GM18907 (cell line): ENCODE data around the gene NAXD.
"Not testable (repeated sequence)": the region's sequence is repeated elsewhere in the genome, so short reads cannot be mapped to it uniquely, and the experiment has no call there.

Experiments used
- ATAC-seq: cut with Tn5 transposase; IDR thresholded peaks from one replicate; pipeline ENCODE4 v1.9.1; 2021; ENCODE audit warnings: mild to moderate bottlenecking, moderate library complexity; ENCODE audit not compliant: unreplicated experiment

NAXD gene

DNA sequence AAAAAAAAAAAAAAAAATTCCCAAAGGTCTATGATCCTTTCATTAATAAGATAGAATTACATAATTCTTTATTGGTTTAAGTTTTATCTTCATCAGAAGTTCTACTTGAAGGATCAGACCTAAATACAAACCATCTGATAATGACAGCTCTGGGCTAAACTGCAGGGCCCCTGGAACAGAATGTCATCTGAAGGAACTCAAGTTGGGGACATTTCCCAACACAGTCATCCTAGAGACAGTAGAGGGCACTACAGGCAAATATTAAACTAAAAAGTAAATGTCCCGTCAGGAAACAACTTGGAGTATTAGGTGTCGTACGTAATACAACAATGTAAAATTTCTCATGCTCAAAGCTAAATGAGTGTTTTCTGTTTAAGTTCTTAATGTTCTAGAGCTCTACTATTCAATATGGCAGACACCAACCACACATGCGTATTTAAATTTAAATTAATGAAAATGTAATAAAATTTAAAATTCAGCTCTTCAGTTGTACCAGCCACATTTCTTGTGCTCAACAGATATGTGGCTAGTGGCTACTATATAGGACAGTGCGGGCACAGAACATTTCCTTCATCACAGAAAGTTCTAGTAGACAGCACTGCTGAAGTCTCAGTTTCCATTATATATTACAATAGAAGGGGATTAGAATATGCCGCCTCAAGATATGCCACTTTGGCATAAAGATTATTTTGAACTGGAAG is 21.8 kb upstream of the NAXD start:
- ATAC-seq, result peak; percentile 65

DNA sequence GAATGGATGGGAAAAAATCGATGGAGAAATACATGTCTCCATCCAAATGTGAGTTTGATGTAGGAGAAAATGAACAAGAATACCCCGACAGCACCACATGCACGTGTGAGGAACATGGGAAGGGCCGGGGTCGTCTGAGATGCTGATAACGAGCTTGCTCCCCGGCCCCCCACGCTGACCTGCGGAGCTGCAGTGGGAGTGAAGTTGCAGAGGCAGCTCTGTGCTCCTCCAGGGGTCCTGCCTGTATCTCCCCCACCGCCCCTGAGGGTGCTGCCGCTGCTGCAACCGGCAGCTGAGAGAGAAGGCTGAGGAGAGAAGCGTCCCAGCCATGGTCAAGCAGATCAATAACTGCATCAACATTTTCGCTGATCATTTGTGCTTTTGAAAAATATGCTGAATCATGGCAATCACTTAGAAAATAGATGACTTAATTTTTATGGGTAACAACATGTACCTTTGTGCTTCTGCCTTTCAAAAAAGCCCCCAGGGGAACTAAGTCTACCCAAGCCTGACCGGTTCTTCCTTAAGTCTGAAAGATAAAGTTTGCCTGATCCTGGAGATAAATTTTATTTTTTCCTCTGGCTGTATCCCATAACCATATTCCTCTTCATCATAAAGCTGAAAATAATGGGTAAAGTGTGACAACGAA is 18.2 kb upstream of the NAXD start:
- no peak for ATAC-seq

DNA sequence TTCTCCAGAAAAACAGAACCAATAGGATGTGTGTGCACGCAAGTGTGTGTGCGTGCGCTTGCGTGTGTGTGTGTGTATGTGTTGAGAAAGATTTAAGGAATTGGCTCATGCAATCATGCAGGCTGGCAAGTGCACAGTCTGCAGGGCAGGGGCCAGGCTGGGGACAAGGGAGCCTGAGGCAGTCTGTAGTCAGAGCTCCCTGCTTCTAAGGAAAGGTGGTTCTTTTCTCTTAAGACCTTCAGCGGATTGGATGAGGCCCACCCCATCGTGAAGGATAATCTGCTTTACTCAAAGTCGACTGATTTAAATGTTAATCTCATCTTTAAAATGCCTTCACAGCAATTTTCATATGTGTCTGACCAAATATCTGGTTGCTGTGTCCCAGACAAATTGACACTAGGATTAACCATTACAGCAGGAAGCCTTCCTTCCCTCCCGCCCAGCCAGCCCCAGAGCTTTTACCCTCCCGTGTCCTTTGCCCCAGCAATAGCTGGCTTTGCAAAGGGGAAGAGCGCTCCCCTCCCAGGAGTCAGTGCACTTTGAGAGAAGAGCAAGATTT is 15.0 kb upstream of the NAXD start:
- ATAC-seq, result no peak

DNA sequence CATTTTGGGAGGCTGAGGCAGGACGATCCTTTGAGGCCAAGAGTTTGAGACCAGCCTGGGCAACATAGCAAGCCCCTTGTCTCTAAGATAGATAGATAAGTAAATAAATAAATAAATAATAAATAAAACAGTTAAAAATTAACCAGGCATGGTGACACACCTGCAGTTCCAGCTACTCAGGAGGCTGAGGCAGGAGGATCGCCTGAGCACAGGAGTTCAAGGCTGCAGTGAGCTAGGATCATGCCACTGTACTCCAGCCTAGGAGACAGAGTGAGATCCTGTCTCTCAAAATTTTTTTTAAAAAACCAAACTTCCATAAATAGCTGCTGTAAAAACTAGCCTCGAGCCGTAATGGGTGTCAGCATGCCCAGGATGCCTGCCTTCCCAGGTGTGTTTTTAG is 14.4 kb upstream of the NAXD start:
- no peak for ATAC-seq

DNA sequence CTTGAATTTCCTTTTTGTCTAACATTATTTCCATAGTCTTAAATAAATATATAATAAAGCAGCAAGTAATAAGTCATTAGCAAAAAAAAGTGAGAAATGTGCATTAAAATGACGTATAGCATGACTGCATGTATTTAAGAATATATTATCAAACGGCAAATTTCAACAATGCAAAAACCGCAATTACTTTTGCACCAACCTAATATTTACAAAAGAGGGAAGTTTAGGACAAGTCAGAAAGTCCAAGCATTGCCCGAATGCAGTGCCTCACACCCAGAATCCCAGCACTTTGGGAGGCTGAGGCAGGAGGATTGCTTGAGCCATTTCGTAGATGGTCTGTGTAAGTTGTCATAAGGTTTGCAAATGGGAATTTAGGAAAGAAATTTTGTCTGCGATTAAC is 10.2 kb upstream of the NAXD start:
- ATAC-seq, result no peak

DNA sequence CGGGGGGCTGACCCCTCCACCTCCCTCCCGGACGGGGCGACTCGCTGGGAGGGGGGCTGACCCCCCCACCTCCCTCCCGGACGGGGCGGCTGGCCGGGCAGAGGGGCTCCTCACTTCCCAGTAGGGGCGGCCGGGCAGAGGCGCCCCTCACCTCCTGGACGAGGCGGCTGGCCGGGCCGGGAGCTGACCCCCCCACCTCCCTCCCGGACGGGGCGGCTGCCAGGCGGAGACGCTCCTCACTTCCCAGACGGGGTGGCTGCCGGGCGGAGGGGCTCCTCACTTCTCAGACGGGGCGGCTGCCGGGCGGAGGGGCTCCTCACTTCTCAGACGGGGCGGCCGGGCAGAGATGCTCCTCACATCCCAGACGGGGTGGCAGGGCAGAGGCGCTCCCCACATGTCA is 9.1 kb upstream of the NAXD start:
- not testable (repeated sequence) for ATAC-seq

DNA sequence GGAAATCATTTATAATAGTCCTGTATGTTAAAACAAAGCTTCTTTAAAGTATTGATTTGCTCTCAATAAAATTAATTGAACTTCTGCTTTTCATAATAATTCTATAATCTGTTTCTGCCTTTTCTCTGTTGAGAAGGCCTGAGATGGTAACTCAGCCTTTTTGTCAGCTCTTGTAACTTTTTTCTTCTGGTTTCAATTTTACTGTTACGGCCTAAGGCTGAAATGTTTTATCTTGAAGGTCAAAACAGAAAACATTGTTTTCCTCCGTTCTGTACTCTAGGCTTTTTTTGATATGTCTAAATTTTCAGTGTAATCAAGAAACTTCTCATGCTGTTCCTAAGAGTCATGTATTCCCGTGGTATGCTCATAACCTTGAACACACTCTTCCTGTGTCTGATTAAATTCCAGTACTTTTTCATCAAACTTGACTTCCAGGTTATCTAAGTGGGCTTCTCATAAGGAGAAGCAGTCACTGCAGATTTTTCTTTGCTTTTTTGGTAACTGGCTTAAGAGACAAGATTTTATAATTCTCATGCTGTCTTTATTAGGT is 7.6 kb upstream of the NAXD start:
- no peak for ATAC-seq

DNA sequence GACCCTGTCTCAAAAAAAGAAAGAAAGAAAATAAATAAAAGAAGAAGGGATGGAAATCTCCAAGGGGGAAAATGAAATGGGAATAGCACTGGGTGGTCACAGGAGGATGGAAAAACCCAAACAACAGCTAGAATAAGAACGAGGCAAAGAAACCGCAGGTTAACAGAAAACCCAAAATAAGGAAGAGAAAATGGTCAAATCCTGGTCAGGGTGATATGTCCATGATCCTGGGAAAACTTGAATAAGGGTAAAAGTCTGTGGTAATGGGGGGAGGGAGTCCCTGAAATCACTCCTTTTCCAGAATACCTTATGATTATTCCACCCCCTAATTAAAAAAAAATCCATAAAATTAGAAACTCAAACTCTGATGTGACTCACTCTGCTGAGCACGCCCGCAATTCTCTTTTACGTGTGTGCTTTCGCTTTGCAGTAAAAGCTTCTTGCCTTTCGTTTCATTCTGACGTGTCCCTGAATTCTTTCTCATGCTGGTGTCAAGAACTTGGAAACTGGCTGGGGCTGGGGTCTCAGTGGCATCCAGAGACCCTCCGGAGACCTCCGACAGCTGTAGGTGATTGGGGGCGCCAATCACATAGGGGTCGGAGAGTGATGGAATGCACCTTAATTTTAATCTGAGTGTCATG is 4.3 kb upstream of the NAXD start:
- no peak for ATAC-seq

DNA sequence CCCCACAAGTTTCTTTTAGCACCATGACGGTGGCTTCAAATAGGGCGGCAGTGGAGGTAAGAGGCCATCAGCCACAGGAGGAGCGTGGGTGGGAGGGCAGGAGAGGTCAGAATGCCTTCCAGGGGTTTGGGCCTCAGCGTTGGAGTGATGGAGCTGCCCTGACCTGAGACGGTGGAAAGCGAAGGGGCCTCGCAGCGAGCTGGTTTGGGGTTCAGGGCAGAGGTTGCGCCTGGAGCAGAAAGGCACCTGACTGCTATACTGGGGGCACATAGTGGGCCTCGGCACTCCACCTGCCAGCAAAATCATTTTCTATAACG is 382 bp upstream of the NAXD start:
- ATAC-seq, result no peak

DNA sequence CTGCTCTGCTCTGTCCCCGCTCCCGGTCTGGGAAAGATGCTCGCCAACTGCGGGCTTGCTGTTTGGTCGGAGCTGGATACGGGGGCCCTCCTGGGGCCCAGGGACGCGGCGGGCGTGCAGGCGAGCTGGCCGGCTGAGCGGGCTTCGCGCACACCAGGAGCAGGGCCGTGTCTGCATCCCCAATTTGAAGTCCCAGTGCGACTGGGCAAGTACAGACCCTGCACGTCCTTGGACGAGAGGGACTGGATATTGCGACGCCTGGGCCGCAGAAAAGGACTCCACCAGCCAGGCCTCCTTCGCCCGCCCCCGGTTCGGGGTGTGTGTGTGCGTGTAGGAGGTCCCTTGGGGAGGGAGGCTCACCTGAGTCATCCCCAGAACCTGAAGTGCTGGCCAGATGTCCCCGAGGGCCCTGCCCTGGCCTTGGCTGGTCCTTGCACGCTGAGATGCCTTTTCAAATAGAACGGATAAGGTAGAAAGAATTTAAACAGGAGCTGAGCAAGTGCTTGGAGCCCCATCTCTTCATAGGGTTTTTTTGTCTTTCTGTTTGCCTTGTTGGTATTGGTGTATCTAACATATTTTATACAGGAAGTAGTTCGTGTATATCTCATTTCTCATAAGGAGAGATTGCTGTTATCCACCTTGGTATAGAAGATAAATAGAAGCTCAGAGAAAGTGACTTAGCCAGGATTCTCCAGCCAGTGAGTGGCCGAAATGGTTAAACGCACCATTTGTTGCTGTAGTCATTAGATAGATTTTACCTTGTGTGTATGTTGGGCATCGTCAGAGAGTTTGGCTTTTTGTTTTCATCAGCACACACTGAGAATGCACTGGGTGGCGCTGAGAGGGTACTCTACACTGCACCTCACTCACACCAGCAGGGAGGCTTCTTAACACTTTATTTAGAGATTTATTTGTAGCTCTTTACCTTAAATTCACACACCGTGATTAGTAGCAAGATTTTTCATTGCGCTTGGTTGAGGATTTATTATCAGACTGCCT is 1.1 kb downstream of the NAXD start:
- ATAC-seq, result peak; percentile 57

DNA sequence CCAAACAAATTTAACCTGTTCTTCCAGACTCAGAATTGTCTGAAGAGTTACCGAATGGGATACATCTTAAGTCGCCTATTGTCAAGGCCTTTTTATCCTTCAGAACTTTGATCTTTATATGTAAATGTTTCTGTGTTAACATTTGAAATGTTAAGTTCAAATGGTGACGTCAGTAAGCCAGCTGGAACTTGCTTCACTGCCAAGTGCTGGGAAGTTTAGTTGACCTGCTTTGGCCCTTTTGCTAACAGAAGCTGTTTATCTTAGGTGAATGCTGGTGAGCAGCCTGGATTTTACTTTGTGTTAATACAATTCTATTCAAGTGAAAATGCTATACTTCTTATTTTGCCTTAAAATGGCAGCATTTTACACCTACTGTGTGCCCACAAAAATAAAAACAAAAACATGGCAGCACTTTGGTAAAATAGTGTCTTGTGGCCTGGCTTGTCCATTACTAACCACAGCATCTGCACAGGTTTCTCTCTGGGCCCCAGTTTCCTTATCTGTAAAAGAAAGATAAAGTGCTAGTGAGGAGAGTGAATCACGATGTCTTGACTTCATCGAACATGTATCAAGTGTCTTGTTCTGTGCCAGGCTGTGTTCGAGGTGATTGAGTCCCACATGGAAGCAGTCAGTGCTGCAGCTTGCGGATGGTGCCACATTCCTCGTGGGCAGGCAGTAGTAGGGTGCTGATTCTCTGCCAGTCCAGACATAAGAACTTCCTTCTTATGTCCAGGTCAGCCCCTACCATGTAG is 2.2 kb downstream of the NAXD start:
- ATAC-seq, result no peak

DNA sequence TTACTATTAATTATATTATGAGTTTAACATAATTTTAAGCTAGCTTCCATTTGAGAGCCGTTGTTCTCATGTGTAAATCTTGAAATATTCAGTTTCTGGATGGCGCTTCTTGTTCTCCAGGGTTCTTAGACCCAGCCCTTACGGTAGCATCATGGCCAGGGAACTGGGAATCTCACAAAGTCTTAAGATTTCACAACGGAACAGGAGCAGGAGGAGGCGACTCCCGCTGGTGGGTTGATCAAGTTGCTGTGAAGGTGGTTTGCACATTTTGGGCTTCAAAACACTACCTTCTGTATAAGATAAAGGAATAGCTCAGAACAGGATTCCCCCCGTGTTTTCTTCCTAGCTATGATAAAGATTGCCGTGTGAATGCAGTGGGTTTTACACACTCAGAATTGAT is 2.8 kb downstream of the NAXD start:
- no peak for ATAC-seq

DNA sequence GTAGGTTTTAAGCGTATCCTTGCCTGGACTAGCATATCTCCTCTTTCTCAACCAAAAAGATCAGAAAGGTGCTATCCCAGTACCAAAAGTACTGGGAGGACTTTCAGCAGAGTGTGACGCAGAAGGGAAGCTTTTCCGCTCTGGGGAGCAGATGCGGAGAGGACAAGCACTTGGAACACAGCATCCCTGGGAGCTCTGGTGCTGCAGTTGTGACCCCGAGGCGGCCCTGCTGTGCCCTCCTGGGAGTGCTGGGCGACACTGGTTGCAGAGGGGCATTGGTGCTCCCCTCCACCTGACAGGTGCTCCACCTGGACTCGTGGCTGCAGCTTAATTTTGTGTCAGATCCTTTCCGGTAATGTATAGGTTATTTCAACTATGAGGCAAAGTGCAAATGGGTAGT is 3.4 kb downstream of the NAXD start:
- no peak for ATAC-seq

DNA sequence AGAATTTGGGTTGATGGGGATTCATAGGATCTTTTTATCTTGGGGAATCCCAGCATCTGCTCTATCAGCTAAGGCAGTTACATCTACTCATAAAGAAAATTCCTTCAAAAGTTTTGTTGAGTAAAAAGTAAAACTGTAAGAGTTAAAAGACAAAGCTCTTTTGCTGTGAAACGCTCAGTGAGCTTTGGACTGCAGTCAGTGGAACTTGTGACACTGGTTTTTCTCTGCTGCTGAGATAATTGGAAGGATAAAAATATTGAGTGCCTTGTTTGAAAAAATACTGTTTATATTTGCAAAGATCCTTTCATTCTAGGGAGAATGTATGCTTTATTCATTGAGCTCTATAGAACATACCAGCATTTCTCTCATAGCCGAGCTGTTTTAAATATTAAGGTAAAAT is 5.3 kb downstream of the NAXD start:
- ATAC-seq, result no peak

DNA sequence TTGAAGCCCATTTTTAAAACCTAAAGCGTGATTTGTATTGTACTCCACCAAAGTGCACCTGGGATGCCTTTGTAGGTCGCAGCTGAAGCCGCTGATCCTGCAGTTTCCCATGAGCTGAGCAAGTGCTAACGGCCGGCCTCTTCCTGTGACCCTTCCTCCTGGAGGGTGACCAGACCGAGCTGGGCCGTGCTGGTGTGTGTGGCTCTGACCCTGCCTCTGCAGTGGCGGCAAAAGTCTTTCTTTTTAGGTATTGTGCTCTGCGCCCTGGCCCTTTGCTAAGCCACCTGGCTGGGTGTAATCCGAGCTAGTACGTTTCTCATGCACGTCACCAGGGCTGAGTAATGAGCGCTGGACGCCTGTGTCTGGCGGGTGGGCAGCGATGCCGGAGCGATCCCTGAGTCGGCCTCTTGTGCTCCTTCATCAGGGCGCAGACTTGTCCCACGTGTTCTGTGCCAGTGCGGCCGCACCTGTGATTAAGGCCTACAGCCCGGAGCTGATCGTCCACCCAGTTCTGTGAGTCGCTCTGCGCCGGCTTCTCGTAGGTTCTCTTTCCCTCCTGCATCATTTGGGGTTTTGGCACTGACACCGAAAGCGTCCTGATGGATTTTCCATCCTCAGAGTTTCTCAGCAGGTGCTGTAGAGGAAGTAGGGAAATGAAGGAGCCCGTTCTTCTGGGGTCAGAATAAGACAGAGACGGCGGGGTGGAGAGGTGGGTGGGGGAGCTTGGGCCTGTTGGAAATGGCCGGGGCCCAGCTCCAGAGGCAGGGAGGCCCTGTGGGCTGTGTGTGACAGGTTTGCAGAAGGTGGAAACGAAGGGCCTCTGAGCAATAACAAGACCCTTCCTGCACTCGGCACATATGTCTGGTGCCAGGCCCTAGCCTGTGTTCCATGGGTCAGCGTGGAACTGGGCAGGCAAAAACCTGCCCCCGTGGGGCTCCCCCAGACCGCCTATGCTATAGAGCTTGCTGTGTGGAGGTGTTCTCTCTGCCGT is 9.7 kb downstream of the NAXD start:
- ATAC-seq, result no peak

DNA sequence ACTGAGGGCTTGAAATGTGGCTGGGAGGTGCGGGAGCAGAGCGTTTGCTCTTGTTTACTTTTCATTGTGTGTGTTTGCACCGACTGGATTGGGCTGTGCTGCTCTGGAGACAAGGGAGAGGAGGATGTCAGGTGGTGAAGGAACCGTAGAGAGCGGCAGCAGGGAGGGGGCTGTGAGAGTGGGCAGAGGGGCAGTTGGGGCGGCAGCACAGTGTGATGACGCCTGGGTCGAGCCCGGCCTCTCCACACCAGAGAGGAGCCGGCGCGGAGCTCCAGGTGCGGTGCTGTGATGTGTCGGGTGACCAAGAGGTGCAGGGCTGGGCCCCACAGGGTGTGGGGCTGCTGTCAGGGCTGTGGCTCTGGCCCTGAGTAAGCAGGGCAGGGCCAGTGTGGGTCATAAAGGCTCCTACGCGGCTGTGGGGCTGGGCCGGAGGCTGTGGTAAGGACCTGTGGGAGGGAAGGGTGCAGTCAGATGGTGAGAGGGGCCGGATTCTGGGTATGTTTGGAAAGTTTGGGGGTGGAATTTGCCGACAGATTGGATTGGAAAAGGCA is 10.5 kb downstream of the NAXD start:
- ATAC-seq, result no peak

DNA sequence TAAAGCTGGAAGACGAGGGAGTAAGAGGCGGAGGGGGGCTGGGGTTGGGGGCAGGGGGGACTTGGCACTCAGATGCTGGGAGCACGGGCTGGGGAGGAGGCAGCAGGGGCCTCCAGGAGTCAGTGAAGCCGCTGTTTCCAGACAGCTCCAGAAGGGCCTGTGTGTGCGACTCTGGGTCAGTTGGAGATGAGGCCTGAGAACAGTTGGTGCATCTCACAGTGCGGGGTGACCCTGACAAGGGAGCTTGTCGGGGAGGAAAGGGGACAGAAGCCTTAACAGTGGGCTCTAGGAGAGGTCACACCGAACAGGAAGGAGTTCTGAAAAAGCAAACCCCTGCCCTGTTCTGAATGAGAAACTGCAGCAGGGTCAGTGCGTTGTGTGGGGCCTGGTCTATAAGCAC is 11.2 kb downstream of the NAXD start:
- ATAC-seq, result no peak

DNA sequence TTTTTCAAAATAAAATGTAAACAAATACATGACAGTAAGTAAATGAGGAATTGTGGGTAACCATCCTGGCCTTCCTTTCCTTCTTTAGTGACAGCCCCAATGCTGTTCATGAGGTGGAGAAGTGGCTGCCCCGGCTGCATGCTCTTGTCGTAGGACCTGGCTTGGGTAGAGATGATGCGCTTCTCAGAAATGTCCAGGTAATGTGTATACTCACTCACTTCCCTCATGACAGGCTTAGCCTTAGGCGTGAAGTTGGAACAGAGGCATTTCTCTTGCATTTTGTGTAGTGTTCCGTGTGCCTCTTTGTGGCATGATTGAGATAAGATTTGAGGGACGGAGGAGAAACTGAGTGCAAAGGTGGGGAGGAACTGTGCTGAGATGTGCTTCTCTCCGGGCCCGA is 12.0 kb downstream of the NAXD start:
- no peak for ATAC-seq
